ENCODE results near the gene INSYN2B.

The INSYN2B gene

DNA sequence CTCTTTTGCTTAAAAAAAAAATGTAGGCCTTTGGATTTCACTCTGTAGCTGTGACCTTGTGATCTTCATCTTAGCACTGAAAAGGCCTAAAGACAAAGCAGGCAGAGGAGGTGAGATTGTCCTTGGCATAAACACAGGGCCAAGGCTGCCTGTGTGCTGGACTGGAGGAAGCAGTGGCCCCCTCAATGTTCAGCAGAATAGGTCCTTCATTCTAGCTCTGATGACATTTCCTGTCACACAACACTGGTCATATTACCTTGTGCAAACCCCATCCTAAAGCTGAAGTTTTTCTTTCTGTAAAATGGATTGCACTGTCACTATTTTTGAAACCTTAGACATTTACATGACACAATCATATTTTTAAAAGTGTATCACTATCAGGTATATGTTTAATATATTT, 147.4 kb downstream of the INSYN2B start:
- H3K27me3 ChIP-seq (ENCODE audit: insufficient read depth, low read length, poor library complexity) = no peaks in the 10 kb centered on the region
- no peak overlapping the region for H3K4me3 ChIP-seq (ENCODE audit: low read depth in 1 of 2, low read length in 2 of 2)
- H3K4me2 ChIP-seq (ENCODE audit: insufficient read depth, low read length) = no peak overlapping the region
- ATAC-seq (ENCODE audit: insufficient read depth, low read depth) (no peak), DNase-seq (no peak)
- no peaks in the 10 kb centered on the region for H3K9me3 ChIP-seq (ENCODE audit: insufficient read depth, low read length, severe bottlenecking)
- H3K4me1 ChIP-seq (ENCODE audit: insufficient read depth, low read length) = no peaks in the 10 kb centered on the region
- no peak overlapping the region for H3K27ac ChIP-seq (ENCODE audit: low read length)
- no peaks in the 10 kb centered on the region for H3K79me2 ChIP-seq (ENCODE audit: insufficient read depth, low read length)
- H2AFZ ChIP-seq (ENCODE audit: low read depth, low read length) = no peak overlapping the region
- TF ChIP-seq EZH2 (IDR thresholded peaks at IDR 0.05; ENCODE audit: borderline replicate concordance, low read depth, low read length, severe bottlenecking) = no peak
- TF ChIP-seq, protein P1, sequence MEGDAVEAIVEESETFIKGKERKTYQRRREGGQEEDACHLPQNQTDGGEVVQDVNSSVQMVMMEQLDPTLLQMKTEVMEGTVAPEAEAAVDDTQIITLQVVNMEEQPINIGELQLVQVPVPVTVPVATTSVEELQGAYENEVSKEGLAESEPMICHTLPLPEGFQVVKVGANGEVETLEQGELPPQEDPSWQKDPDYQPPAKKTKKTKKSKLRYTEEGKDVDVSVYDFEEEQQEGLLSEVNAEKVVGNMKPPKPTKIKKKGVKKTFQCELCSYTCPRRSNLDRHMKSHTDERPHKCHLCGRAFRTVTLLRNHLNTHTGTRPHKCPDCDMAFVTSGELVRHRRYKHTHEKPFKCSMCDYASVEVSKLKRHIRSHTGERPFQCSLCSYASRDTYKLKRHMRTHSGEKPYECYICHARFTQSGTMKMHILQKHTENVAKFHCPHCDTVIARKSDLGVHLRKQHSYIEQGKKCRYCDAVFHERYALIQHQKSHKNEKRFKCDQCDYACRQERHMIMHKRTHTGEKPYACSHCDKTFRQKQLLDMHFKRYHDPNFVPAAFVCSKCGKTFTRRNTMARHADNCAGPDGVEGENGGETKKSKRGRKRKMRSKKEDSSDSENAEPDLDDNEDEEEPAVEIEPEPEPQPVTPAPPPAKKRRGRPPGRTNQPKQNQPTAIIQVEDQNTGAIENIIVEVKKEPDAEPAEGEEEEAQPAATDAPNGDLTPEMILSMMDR (IDR thresholded peaks at IDR 0.05; ENCODE audit: borderline replicate concordance, extremely low read depth, low read length, poor library complexity, severe bottlenecking) = no peak
- H3K36me3 ChIP-seq (ENCODE audit: insufficient read depth, low read length) = peaks cover 40% of the 10 kb centered on the region
- peaks cover 3% of the 10 kb centered on the region; the same call in 1 of the 2 replicates for H4K20me1 ChIP-seq (ENCODE audit: insufficient read depth, low read length)
- H3K9ac ChIP-seq (ENCODE audit: low read depth, low read length) = no peak overlapping the region

DNA sequence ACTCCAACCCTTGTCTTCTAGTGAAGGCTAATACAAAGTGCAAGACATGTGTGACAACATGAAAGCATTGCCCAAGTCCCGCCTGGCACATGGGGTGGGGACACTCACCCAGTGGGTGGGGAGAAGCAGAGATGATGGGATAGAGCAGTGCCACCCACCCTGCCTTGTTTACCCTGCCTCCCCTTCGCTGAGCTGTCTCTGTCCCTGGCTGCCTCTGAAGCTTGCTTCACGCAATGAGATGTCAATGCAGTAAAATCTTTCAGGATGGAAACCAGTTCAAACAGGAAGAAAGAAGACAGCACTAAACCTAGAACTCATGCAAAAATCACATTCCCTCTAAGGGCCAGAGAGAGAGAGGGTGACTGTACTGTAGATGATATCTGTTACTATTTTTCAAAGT, 148.0 kb downstream of the INSYN2B start:
- no peaks in the 10 kb centered on the region for H3K27me3 ChIP-seq (ENCODE audit: insufficient read depth, low read length, poor library complexity)
- TF ChIP-seq, protein P1 (IDR thresholded peaks at IDR 0.05; ENCODE audit: borderline replicate concordance, extremely low read depth, low read length, poor library complexity, severe bottlenecking) = no peak
- TF ChIP-seq EZH2 (IDR thresholded peaks at IDR 0.05; ENCODE audit: borderline replicate concordance, low read depth, low read length, severe bottlenecking) = no peak
- no peak overlapping the region for H3K9ac ChIP-seq (ENCODE audit: low read depth, low read length)
- no peaks in the 10 kb centered on the region for H3K9me3 ChIP-seq (ENCODE audit: insufficient read depth, low read length, severe bottlenecking)
- H3K27ac ChIP-seq (ENCODE audit: low read length) = no peak overlapping the region
- H3K4me2 ChIP-seq (ENCODE audit: insufficient read depth, low read length) = no peak overlapping the region
- no peak for DNase-seq
- H2AFZ ChIP-seq (ENCODE audit: low read depth, low read length) = no peak overlapping the region
- no peak overlapping the region for H3K4me3 ChIP-seq (ENCODE audit: low read depth in 1 of 2, low read length in 2 of 2)
- no peaks in the 10 kb centered on the region for H3K79me2 ChIP-seq (ENCODE audit: insufficient read depth, low read length)
- ATAC-seq (ENCODE audit: insufficient read depth, low read depth) = no peak
- peaks cover 4% of the 10 kb centered on the region; the same call in 1 of the 2 replicates for H4K20me1 ChIP-seq (ENCODE audit: insufficient read depth, low read length)
- H3K36me3 ChIP-seq (ENCODE audit: insufficient read depth, low read length) = peaks cover 36% of the 10 kb centered on the region
- H3K4me1 ChIP-seq (ENCODE audit: insufficient read depth, low read length) = no peaks in the 10 kb centered on the region

DNA sequence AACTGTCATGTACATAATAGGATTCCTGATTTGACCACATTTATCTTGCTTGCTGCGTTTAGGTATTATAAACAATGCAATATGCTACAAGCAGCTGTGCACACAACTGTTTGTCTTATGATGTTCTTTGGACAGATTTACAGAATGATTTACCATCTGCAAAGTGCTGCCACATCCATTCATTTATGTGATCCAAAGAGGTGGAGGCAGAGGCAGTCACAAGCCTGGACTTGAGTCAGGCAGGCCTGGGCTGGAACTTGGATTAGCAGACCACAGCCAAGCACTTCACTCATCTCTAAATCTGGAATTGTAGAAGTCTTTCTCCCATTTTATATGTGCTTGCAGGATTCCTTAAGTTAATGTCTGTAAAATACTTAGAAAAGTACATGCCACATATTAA, 149.0 kb downstream of the INSYN2B start:
- no peak overlapping the region for H3K27ac ChIP-seq (ENCODE audit: low read length)
- ATAC-seq (ENCODE audit: insufficient read depth, low read depth) = no peak
- TF ChIP-seq EZH2 (IDR thresholded peaks at IDR 0.05; ENCODE audit: borderline replicate concordance, low read depth, low read length, severe bottlenecking) = no peak
- TF ChIP-seq, protein P1 (IDR thresholded peaks at IDR 0.05; ENCODE audit: borderline replicate concordance, extremely low read depth, low read length, poor library complexity, severe bottlenecking) = no peak

DNA sequence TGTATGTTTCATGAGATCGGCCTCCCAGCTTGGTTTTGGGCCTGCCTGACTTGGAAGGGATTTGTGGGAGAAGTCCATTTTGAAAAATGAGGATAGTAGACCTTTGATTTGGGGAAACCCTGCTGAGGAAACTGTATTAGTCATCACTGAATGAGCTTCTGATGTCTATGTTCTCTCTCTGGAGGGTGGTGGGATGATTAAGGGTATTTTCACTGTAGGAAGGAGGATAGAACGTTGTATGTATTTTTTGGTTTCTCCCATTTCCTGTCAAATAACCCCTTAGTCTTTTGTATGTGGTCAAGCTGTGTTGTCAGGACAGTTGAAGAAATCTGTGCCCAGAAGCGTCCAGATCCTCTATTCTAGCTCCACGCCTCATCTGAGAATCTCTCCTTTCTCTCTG, 151.9 kb downstream of the INSYN2B start:
- TF ChIP-seq EZH2 (IDR thresholded peaks at IDR 0.05; ENCODE audit: borderline replicate concordance, low read depth, low read length, severe bottlenecking) = no peak
- TF ChIP-seq, protein P1 (IDR thresholded peaks at IDR 0.05; ENCODE audit: borderline replicate concordance, extremely low read depth, low read length, poor library complexity, severe bottlenecking) = no peak
- Histone ChIP-seq H3K36me3 (ENCODE audit: insufficient read depth, low read length) (peaks cover 30% of the 10 kb centered on the region; the same call in 1 of the 2 replicates), H2AFZ (ENCODE audit: low read depth, low read length) (no peak overlapping the region), H3K27ac (ENCODE audit: low read length) (no peak overlapping the region), H3K4me3 (ENCODE audit: low read depth in 1 of 2, low read length in 2 of 2) (no peak overlapping the region), H3K79me2 (ENCODE audit: insufficient read depth, low read length) (no peaks in the 10 kb centered on the region), H4K20me1 (ENCODE audit: insufficient read depth, low read length) (peaks cover 5% of the 10 kb centered on the region; the same call in 1 of the 2 replicates), H3K9me3 (ENCODE audit: insufficient read depth, low read length, severe bottlenecking) (no peaks in the 10 kb centered on the region), H3K4me2 (ENCODE audit: insufficient read depth, low read length) (no peak overlapping the region), H3K9ac (ENCODE audit: low read depth, low read length) (no peak overlapping the region), H3K27me3 (ENCODE audit: insufficient read depth, low read length, poor library complexity) (no peaks in the 10 kb centered on the region), H3K4me1 (ENCODE audit: insufficient read depth, low read length) (no peaks in the 10 kb centered on the region)
- no peak for DNase-seq
- ATAC-seq (ENCODE audit: insufficient read depth, low read depth) = no peak; the same call in 2 of the 3 replicates

More for the DNA sequence above, 149.0 kb downstream of the INSYN2B start:
- peaks cover 31% of the 10 kb centered on the region for H3K36me3 ChIP-seq (ENCODE audit: insufficient read depth, low read length)
- no peak overlapping the region for H3K4me2 ChIP-seq (ENCODE audit: insufficient read depth, low read length)
- no peaks in the 10 kb centered on the region for H3K4me1 ChIP-seq (ENCODE audit: insufficient read depth, low read length)
- no peaks in the 10 kb centered on the region for H3K79me2 ChIP-seq (ENCODE audit: insufficient read depth, low read length)
- H2AFZ ChIP-seq (ENCODE audit: low read depth, low read length) = no peak overlapping the region
- H3K9me3 ChIP-seq (ENCODE audit: insufficient read depth, low read length, severe bottlenecking) = no peaks in the 10 kb centered on the region
- no peak for DNase-seq
- H3K27me3 ChIP-seq (ENCODE audit: insufficient read depth, low read length, poor library complexity) = no peaks in the 10 kb centered on the region
- no peak overlapping the region for H3K9ac ChIP-seq (ENCODE audit: low read depth, low read length)
- peaks cover 5% of the 10 kb centered on the region; the same call in 1 of the 2 replicates for H4K20me1 ChIP-seq (ENCODE audit: insufficient read depth, low read length)
- H3K4me3 ChIP-seq (ENCODE audit: low read depth in 1 of 2, low read length in 2 of 2) = no peak overlapping the region

Measured in DND-41 (cell line).